GM19025 (cell line): ENCODE measurements around the gene TULP4.

Experiments
- ATAC-seq: cut with Tn5 transposase; IDR thresholded peaks from one replicate; pipeline ENCODE4 v1.9.1; 2021; ENCODE audit warnings: mild to moderate bottlenecking, low read depth, moderate library complexity; ENCODE audit not compliant: unreplicated experiment

TULP4 gene

DNA sequence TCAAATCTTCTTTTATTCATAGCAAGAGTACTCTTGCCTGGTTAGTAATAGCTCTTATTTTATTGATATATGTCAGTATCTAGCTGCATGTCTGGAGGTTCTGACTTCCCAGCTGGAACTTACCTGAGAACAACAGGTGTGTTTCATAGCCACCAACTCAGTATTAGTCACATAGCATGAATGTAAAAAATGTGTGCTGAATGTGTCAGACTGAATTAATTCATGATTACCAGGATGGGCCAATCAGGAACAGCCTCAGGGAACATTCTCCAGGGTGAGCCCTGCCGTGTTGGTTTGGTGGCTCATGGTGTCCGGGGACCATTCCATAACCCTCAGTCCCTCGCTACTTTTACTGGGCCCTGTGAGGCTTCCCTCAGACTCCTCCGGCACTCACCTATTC, 99.7 kb downstream of the TULP4 start:
- ATAC-seq: no peak

DNA sequence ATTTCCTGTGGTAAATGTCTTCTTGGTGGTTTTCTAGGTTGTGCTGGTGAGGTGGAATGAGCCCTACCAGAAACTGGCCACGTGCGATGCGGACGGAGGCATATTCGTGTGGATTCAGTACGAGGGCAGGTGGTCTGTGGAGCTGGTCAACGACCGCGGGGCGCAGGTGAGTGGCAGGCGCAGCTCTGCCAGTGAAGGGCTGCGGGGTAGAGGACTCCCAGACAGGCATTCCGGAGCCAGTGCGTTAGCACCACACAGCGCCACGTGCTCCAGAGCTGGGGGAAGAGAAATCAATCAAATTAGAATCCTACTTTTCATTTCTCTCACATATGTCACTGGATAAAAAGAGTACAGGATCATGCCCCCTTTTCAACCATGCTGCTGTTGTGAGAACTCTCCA, 100.8 kb downstream of the TULP4 start:
- no peak for ATAC-seq

GRCh38 chr6:158413814-158414565, 101.7 kb downstream of the TULP4 start:
- no peak for ATAC-seq

DNA sequence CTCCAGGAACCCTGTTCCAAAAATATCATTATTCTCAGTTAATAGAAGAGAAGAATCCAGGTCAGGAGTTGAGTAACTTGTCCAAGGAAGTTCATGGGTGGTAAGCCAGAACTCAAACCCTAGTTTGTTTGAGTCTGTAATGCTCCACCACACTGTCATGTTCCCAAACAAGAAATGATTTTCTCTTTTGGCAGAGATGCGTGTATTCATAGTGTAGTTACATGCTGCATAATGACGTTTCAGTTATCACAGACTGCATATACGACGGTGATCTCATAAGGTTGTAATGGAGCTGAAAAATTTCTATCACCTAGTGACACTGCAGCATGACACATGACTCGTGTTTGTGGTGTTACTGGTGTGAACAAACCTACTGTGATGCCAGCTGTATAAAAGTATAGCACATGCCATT, 102.6 kb downstream of the TULP4 start:
- no peak for ATAC-seq

- no peak for ATAC-seq
Observed at GRCh38 chr6:158415666-158416065, 103.4 kb downstream of the TULP4 start.

DNA sequence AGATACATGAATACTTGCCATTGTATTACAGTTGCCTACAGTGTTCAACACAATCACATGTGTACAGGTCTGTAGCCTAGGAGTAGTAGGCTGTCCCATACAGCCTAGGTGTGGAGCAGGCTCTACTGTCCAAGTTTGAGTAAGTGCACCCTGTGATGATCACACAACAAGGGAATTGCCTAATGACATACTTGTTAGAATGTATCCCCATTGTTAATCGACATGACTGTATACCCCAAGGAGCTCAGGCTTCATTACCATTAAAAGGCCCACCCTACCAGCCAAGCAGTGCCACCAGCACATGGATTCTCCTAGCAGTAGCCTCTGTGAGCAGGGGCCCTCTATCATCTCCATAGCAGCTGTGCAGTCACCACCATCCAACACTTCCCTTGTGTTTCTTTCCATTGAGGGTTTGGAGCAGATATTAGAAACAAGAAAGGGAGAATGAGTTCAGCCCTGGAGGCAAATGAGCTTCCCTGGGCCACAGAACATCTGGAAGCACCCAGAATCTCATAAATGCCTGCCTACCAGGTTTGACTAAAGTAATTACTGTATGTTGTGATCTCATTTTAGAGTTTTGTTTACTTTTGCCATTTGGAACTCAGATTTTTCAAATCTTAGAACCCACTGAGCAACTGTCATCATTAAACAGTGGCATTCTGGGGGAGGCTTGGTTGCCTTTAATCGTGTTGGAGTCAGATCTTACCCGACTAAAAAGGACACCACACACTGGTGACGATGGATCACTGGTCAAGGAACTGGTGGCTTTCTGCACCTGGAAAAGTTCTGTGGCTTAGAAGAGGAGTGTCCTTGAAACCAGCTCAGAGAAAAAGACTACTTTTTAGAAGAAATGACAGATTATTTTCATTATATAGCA, 104.9 kb downstream of the TULP4 start:
- ATAC-seq: no peak

GRCh38 chr6:158417760-158418098, 105.5 kb downstream of the TULP4 start:
- ATAC-seq: no peak

DNA sequence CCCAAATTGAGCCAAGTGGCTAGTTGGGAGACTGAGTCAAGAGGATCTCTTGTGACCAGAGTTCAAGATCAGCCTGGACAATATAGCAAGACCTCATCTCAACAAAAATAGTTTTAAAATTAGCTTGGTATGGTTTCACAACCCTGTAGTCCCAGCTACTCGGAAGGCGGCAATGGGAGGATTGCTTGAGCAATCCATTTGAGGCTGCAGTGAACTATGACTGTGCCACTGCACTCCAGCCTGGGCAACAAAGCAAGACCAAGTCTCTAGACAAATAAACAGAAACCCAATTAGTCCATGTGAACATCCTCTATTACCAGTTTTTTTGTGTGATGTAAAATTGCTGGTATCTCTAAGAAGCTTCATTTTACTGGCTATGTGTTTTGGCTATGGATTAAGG, 106.2 kb downstream of the TULP4 start:
- no peak for ATAC-seq

GRCh38 chr6:158419339-158419909, 107.2 kb downstream of the TULP4 start:
- no peak for ATAC-seq

DNA sequence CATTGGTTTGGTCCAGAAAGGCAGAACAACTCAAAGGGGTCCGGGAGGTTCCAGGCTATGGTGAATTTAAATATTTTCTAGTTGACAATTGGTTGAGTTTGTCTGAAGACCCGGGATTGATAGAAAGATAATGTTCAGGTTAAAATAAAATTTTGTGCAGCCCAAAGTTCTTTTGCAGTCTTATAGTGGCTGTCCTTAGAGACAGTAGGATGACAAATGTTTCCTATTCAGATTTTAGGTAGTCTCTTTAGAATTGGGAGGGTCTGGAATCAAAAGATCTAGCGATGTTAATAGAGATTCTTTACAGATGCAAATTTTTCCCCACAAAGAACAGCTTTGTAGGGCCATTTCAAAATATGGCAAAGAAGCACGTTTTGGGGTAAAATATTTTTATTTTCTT, 109.1 kb downstream of the TULP4 start:
- ATAC-seq: no peak

DNA sequence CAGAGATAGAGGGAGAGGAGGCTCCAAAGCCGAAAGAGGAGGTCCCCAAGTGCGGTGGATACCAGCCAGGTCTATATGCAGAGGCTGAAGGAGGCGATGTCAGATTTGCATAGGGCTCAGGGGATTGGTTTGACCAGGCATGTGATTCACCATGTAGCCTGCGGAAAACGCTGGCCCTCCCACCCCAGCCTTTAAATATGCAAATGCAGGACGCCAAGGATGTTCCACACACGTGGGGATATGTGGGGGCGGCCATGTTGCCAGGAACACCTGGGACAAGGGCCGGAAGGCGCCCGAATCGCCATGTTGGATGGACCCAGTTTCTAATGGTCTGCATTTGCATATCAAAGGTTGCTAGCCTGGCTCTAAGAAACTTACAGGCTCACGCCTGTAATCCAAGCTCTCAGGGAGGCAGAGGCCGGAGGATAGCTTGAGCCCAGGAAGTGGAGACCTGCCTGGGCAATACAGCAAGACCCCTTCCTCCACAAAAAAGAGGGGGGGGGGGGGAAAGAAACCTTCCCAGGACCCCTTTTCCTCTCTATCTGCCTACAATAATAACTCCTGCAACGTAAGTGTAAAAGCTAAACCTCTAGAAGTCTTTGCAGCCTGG, 110.5 kb downstream of the TULP4 start:
- ATAC-seq: no peak

DNA sequence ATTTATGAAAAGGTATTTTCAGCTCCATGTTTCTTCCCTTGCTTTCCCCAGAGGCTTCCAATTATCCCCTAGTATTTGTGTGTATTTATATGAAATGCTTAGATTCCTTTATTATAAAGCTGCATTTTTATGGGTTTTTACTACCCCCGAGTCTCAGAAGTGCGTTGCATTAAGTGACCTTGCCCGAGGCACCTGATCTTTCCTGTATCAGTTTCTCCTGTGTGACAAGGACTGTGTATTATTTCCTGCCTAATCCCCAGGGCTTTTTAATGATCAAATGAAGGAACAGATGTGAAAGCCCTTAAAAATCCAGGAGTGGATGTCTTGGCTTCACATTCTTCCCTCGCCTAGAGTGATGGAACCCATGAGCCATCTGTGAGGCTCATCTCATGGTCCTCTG, 118.8 kb downstream of the TULP4 start:
- ATAC-seq: no peak

- ATAC-seq: no peak
Observed at GRCh38 chr6:158431560-158431959, 119.3 kb downstream of the TULP4 start.

- no peak for ATAC-seq
Observed at GRCh38 chr6:158437571-158437970, 125.3 kb downstream of the TULP4 start.

DNA sequence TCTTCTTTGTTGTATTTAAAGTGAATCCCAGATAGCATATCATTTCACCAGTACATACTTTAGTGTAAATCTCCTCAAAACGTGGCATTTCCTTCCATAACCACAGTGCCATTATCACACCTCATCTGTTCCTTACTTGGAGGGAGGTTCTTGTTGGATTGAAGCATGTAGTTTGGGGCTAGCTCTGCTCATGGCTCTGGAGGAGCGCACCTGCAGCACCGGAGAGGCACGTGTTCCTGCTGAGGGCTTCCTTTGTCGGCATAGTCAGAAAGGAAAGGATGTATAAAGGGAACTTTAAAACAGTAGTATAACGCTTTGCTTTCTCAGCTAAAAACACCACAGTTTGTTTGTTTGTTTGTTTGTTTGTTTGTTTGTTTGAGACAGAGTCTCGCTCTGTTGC, 126.0 kb downstream of the TULP4 start:
- ATAC-seq: no peak

DNA sequence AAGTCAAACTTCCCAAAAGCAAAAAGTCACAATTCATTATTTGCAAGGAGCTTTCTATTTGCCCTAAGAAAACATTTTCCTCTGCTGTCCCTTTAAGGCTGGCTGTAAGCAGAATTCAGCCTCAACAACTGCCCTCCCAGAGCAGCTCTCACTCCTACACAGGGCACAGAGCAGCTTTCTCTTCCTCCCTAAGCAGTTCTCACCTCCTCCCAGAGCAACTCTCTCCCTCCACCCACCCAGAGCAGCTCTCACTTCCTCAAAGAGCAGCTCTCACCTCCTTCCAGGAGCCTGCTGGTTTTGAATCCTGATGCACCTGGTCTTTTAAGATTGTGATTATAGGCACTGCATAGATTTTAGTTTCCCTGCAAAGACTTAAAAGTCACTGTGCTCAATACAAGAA, 127.0 kb downstream of the TULP4 start:
- ATAC-seq: peak; percentile 92

DNA sequence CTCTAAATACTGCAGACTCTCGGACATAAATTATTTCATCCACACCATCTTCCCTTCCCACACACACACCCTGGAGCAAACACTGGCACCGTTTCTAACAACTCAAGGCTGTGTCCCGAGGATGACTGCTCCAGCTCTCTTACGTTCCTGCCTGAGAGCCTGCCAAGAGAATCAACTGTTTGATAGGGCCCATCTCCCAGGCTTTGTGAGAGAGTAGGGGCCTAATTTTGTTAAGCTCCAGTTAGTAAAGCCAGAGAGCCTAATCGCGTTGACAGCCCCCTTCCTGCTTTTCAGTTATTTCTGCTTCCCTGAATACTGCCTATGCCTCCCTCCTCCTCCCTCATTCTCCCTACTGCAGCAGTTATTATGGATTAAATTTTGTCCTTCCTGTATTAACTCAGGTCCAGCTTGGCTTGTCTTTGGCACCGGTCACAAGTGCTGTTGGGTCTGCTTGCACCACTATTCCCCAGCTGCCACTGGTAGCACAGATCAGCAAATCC, 129.5 kb downstream of the TULP4 start:
- no peak for ATAC-seq

- ATAC-seq: no peak
Observed at GRCh38 chr6:158442306-158442705, 130.0 kb downstream of the TULP4 start.

DNA sequence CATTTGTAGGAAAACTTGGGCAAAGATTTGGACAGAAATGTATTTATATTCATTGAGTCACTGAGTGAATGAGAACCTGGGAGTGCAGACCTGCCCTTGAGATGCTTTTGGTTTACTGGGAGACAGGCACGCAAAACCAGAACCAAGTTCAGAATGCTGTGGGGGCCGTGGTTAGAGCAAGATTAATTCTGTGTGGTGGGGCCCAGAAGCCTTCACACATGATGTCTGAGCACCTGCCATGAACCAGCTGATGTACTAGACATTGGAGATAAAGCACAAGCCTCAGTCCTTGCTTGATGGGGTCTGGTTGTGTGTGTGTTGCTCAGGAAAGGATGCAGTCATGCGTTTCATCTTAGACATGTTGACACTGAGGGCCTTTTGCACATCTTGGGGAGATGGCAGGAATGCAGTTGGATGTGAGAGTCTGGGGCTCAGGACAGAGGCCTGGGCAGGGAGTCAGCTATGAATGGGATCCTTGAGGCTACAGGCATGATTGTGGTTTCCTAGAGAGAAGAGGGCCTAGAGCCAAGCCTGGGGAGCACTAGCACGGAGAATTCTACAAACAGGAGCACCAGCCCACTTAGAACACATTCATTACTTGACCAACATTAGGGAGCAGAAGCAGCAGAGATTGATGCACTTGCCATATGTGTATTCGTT, 133.3 kb downstream of the TULP4 start:
- no peak for ATAC-seq

DNA sequence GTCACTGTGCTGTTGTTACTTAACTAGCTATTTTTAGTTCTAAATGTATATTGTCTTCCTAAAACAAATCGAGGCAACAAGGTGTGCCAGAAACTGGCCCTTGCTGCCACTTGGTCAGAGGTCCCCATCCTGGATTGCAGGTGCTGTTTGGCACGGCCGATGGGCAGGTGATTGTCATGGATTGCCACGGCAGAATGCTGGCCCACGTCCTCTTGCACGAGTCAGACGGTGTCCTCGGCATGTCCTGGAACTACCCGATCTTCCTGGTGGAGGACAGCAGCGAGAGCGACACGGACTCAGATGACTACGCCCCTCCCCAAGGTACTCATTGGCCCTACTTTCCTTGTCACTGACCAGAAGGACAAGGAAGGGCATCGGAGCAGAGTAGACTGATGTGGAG, 136.6 kb downstream of the TULP4 start:
- ATAC-seq: no peak

- ATAC-seq: no peak
Observed at GRCh38 chr6:158452191-158452590, 139.9 kb downstream of the TULP4 start.
